SH-SY5Y (cell line): ENCODE measurements around the gene WWOX.

Experiments
- GATA2 ChIP-seq: IDR thresholded peaks from 2 replicates; pipeline ENCODE4 v1.6.1; 2011; ENCODE audit warnings: mild to moderate bottlenecking, low read depth, low read length
- GATA3 ChIP-seq: IDR thresholded peaks from 2 replicates; pipeline ENCODE4 v1.6.1; 2011; ENCODE audit warnings: low read depth, mild to moderate bottlenecking, low read length, moderate library complexity

Gene WWOX

GRCh38 chr16:79098907-79099306 lies 999.5 kb downstream of the WWOX start:
- TF ChIP-seq GATA2 (no peak), GATA3 (no peak)

GRCh38 chr16:79099716-79100115 lies 1000.3 kb downstream of the WWOX start:
- TF ChIP-seq GATA3 = no peak
- no peak for TF ChIP-seq GATA2

GRCh38 chr16:79100447-79100846 lies 1001.0 kb downstream of the WWOX start:
- no peak for TF ChIP-seq GATA2
- no peak for TF ChIP-seq GATA3

- no peak for TF ChIP-seq GATA2
- no peak for TF ChIP-seq GATA3
These were observed 1002.0 kb downstream of the WWOX start for GRCh38 chr16:79101491-79101890.

- TF ChIP-seq GATA2 (no peak), GATA3 (no peak)
These were observed 1005.1 kb downstream of the WWOX start for GRCh38 chr16:79104567-79104966.

GRCh38 chr16:79107301-79107700 lies 1007.8 kb downstream of the WWOX start:
- no peak for TF ChIP-seq GATA3
- TF ChIP-seq GATA2 = no peak

- no peak for TF ChIP-seq GATA2
- TF ChIP-seq GATA3 = no peak
These were observed 1010.3 kb downstream of the WWOX start for GRCh38 chr16:79109771-79110170.

GRCh38 chr16:79110242-79110641 lies 1010.8 kb downstream of the WWOX start:
- TF ChIP-seq GATA2 = no peak
- TF ChIP-seq GATA3 = no peak

- TF ChIP-seq GATA2 = no peak
- no peak for TF ChIP-seq GATA3
These were observed 1011.5 kb downstream of the WWOX start for GRCh38 chr16:79110953-79111352.

GRCh38 chr16:79112462-79112861 lies 1013.0 kb downstream of the WWOX start:
- TF ChIP-seq GATA3 = no peak
- no peak for TF ChIP-seq GATA2

GRCh38 chr16:79113826-79114225 lies 1014.4 kb downstream of the WWOX start:
- TF ChIP-seq GATA3 (no peak), GATA2 (no peak)

GRCh38 chr16:79114759-79115158 lies 1015.3 kb downstream of the WWOX start:
- TF ChIP-seq GATA2 (no peak), GATA3 (no peak)

- TF ChIP-seq GATA3 = no peak
- TF ChIP-seq GATA2 = no peak
These were observed 1022.5 kb downstream of the WWOX start for GRCh38 chr16:79121906-79122305.

- TF ChIP-seq GATA3 = no peak
- no peak for TF ChIP-seq GATA2
These were observed 1022.9 kb downstream of the WWOX start for GRCh38 chr16:79122343-79122742.

- TF ChIP-seq GATA2 = no peak
- no peak for TF ChIP-seq GATA3
These were observed 1024.7 kb downstream of the WWOX start for GRCh38 chr16:79124016-79124756.
